Measurements from ENCODE around the gene OR8G5. TPM values are rescaled to one million over a fixed set of nuclear protein-coding genes. Genes with fewer than 3 reads are reported as not detected.

Gene OR8G5
- not detected in 2 replicates for total RNA-seq

DNA sequence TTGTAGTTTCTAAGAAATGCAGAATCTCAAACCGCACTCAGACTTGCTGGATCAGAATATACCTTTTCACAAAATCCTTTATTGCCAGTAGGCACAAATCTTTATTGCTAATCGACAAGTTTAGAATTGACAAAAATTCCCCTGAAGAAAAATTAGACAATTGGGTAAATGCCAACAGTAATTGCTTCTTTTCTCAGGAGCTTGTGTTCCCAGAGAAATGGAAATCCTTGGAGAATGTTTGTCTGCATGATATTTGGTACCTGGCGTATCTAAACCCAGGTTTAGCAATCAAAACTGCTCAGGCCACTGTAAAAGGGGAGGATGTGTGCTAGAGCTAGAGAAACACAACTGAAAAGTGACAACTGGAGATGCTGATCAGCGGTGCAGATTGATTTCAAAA, at the start of gene OR8G5:
Gene OR8G5 (plus strand): TSS at position 301 of the 400 bp plus-strand sequence. CDS start 8,556 bp downstream, outside the sequence.
- H3K27me3 ChIP-seq (ENCODE audit: control insufficient read depth, insufficient read depth, low read length), result no peaks in the 10 kb centered on the region

GRCh38 chr11:124207102-124207792, 48.9 kb upstream of the OR8G5 start:
- Histone ChIP-seq H3K36me3 (ENCODE audit: control insufficient read depth, insufficient read depth, low read length) (no peaks in the 10 kb centered on the region), H3K4me3 (ENCODE audit: low read depth, low read length) (no peak overlapping the region), H3K27me3 (ENCODE audit: control insufficient read depth, insufficient read depth, low read length) (no peaks in the 10 kb centered on the region)
- TF ChIP-seq CTCF (IDR thresholded peaks at IDR 0.05; ENCODE audit: insufficient read depth, low read length, poor library complexity, severe bottlenecking), result no peak
- no peak for DNase-seq (ENCODE audit: low read depth)

More for the DNA sequence above, at the start of gene OR8G5:
- Histone ChIP-seq H3K36me3 (ENCODE audit: control insufficient read depth, insufficient read depth, low read length) (no peaks in the 10 kb centered on the region), H3K4me3 (ENCODE audit: low read depth, low read length) (no peak within 1 kb of the TSS)
- no peak for DNase-seq (ENCODE audit: low read depth)
- no peak for TF ChIP-seq CTCF (IDR thresholded peaks at IDR 0.05; ENCODE audit: insufficient read depth, low read length, poor library complexity, severe bottlenecking)

DNA sequence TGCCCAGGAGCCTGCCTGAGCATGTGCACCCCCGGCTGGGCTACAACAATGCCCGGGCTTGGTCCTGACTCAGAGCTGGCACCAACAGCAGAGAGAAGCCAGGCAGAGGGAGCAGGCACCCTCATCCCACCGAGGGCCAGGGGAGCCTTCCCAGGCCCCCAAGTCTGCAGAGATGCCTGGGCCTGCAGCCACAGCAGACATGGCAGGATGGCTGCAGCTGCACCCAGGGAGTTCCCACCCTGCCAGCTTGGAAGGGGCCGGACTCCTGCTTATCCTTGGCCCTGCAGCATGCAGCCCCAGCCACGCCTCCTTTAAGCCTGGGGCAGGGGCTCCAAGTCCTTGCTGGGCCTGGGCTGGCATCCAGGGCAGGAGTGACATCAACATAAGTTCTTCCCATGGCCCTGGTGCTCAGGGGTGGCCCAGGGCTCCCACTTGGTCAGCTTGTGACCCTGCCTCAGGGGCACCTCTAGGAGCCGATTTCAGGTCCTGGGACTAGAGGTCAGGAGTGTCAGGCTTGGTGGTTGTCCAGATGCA, 46.3 kb upstream of the OR8G5 start:
- TF ChIP-seq CTCF (IDR thresholded peaks at IDR 0.05; ENCODE audit: insufficient read depth, low read length, poor library complexity, severe bottlenecking), result no peak
- Histone ChIP-seq H3K36me3 (ENCODE audit: control insufficient read depth, insufficient read depth, low read length) (no peaks in the 10 kb centered on the region), H3K4me3 (ENCODE audit: low read depth, low read length) (no peak overlapping the region), H3K27me3 (ENCODE audit: control insufficient read depth, insufficient read depth, low read length) (no peaks in the 10 kb centered on the region)
- DNase-seq (ENCODE audit: low read depth), result no peak

GRCh38 chr11:124210421-124210820, 45.8 kb upstream of the OR8G5 start:
- H3K27me3 ChIP-seq (ENCODE audit: control insufficient read depth, insufficient read depth, low read length), result no peaks in the 10 kb centered on the region
- no peak for DNase-seq (ENCODE audit: low read depth)
- TF ChIP-seq CTCF (IDR thresholded peaks at IDR 0.05; ENCODE audit: insufficient read depth, low read length, poor library complexity, severe bottlenecking), result no peak
- H3K36me3 ChIP-seq (ENCODE audit: control insufficient read depth, insufficient read depth, low read length), result no peaks in the 10 kb centered on the region
- H3K4me3 ChIP-seq (ENCODE audit: low read depth, low read length), result no peak overlapping the region

DNA sequence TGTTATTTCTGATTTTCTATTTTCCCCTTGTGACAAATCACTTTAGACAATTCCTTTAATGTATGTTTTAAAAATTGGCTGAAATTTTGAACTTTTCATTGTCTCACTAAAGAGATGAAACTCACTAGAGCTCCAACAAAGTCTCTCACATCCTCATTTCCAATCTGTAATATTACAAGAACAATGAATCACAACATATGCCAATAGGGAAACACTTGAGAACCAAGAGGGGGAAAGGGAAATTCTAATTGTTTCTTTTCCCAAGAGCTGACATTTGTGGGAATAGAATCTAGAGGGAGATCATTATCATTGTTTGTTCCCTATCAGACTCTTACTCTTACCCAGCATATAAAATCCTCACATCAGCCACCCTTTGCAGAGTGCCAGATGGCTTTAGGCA, 44.9 kb upstream of the OR8G5 start:
- no peak for DNase-seq (ENCODE audit: low read depth)
- no peaks in the 10 kb centered on the region for H3K36me3 ChIP-seq (ENCODE audit: control insufficient read depth, insufficient read depth, low read length)
- TF ChIP-seq CTCF (IDR thresholded peaks at IDR 0.05; ENCODE audit: insufficient read depth, low read length, poor library complexity, severe bottlenecking), result no peak
- H3K4me3 ChIP-seq (ENCODE audit: low read depth, low read length), result no peak overlapping the region
- no peaks in the 10 kb centered on the region for H3K27me3 ChIP-seq (ENCODE audit: control insufficient read depth, insufficient read depth, low read length)

GRCh38 chr11:124214027-124214426, 42.1 kb upstream of the OR8G5 start:
- Histone ChIP-seq H3K27me3 (ENCODE audit: control insufficient read depth, insufficient read depth, low read length) (no peaks in the 10 kb centered on the region), H3K36me3 (ENCODE audit: control insufficient read depth, insufficient read depth, low read length) (no peaks in the 10 kb centered on the region), H3K4me3 (ENCODE audit: low read depth, low read length) (no peak overlapping the region)
- no peak for TF ChIP-seq CTCF (IDR thresholded peaks at IDR 0.05; ENCODE audit: insufficient read depth, low read length, poor library complexity, severe bottlenecking)
- no peak for DNase-seq (ENCODE audit: low read depth)

All from kidney epithelial cell (primary cell).